Astrocyte of the spinal cord (primary cell): Measurements from ENCODE around the gene SNU13.
"Not testable (repeated sequence)": the region's sequence is repeated elsewhere in the genome, so short reads cannot be mapped to it uniquely, and the experiment has no call there.

ENCODE experiments used
- DNase-seq: peaks from one replicate; pipeline ENCODE4 v3.0.0; 2011; ENCODE audit warnings: low read depth, low spot score
- H3K4me3 ChIP-seq: 2 replicates; pipeline ENCODE4 v1.5.1; 2011; ENCODE audit warnings: low read depth, mild to moderate bottlenecking, low read length, moderate library complexity
- in situ Hi-C: cut with HindIII; loops from 2 replicates; pipeline ENCODE4 v1.10.0; 2017; ENCODE audit warnings: low sequenced_read_pairs
- TF ChIP-seq, protein P1 (sequence below): IDR thresholded peaks from 2 replicates; pipeline ENCODE4 v1.5.1; 2012; ENCODE audit warnings: low read depth, mild to moderate bottlenecking, low read length, inconsistent platforms

SNU13 gene

GRCh38 chr22:41636467-41636866 is 52.2 kb downstream of the SNU13 start:
- peak; percentile 49 for DNase-seq

DNA sequence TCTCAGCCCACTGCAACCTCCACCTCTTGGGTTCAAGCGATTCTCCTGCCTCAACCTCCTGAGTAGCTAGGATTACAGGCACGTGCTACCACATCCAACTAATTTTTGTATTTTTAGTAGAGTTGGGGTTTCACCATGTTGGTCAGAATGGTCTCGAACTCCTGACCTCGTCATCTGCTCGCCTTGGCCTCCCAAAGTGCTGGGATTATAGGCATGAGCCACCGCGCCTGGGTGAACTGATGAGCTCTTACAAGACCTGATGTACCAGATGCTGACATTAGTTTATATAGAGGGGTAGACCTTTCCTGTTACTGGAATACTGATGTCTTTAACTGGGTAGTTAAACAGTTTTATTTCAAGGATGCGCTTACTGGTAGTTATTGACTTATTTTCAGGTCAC is 54.1 kb downstream of the SNU13 start:
- in situ Hi-C loops, DNase-seq: not testable (repeated sequence)

More at GRCh38 chr22:41636467-41636866, 52.2 kb downstream of the SNU13 start:
- TF ChIP-seq, protein P1, sequence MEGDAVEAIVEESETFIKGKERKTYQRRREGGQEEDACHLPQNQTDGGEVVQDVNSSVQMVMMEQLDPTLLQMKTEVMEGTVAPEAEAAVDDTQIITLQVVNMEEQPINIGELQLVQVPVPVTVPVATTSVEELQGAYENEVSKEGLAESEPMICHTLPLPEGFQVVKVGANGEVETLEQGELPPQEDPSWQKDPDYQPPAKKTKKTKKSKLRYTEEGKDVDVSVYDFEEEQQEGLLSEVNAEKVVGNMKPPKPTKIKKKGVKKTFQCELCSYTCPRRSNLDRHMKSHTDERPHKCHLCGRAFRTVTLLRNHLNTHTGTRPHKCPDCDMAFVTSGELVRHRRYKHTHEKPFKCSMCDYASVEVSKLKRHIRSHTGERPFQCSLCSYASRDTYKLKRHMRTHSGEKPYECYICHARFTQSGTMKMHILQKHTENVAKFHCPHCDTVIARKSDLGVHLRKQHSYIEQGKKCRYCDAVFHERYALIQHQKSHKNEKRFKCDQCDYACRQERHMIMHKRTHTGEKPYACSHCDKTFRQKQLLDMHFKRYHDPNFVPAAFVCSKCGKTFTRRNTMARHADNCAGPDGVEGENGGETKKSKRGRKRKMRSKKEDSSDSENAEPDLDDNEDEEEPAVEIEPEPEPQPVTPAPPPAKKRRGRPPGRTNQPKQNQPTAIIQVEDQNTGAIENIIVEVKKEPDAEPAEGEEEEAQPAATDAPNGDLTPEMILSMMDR, result no peak
- no peak overlapping the region for H3K4me3 ChIP-seq
- in situ Hi-C loops, result no loop called here

DNA sequence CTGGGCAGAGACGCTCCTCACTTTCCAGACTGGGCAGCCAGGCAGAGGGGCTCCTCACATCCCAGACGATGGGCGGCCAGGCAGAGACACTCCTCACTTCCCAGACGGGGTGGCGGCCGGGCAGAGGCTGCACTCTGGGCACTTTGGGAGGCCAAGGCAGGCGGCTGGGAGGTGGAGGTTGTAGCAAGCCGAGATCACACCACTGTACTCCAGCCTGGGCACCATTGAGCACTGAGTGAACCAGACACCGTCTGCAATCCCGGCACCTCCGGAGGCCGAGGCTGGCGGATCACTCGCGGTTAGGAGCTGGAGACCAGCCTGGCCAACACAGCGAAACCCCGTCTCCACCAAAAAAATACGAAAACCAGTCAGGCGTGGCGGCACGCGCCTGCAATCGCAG is 57.1 kb downstream of the SNU13 start:
- DNase-seq, in situ Hi-C loops, H3K4me3 ChIP-seq: not testable (repeated sequence)

More for the DNA sequence above, 54.1 kb downstream of the SNU13 start:
- not testable (repeated sequence) for H3K4me3 ChIP-seq

GRCh38 chr22:41631115-41631514 is 57.6 kb downstream of the SNU13 start:
- DNase-seq, H3K4me3 ChIP-seq, in situ Hi-C loops: not testable (repeated sequence)

DNA sequence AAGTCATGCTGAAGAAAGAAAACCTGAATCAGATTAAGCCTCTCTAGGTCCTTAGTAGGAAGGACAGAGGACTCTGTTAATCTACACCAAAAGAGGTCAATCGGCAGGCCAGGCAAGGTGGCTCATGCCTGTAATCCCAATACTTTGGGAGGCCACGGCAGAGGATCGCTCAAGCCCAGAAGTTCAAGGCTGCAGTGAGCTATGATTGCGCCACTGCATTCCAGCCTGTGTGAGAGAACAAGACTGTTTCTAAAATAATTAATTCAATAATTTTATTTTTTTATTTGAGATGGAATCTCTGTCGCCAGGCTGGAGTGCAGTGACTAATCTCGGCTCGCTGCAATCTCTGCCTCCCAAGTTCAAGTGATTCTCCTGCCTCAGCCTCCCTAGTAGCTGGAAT is 63.1 kb downstream of the SNU13 start:
- TF ChIP-seq, protein P1, result no peak
- in situ Hi-C loops, result no loop called here
- DNase-seq, result no peak
- no peak overlapping the region for H3K4me3 ChIP-seq
